ENCODE results near the gene WFIKKN1. TPM values are rescaled to one million over a fixed set of nuclear protein-coding genes. Genes with fewer than 3 reads are reported as not detected.

Gene WFIKKN1
- total RNA-seq, 1 donor from 2014 or later, result not detected

- DNase-seq, result no peak
Observed at GRCh38 chr16:625117-625976, 5.4 kb upstream of the WFIKKN1 start.

- no peak for DNase-seq
Observed at GRCh38 chr16:625977-626765, 4.6 kb upstream of the WFIKKN1 start.

- DNase-seq, result no peak
Observed at GRCh38 chr16:626787-627453, 3.9 kb upstream of the WFIKKN1 start.

- peak; percentile 49 for DNase-seq
Observed at GRCh38 chr16:627454-628239, 3.1 kb upstream of the WFIKKN1 start.

- no peak for DNase-seq
Observed at GRCh38 chr16:628321-629061, 2.3 kb upstream of the WFIKKN1 start.

GRCh38 chr16:629185-629832, 1.5 kb upstream of the WFIKKN1 start:
- DNase-seq, result peak; percentile 88

GRCh38 chr16:629833-630248, 944 bp upstream of the WFIKKN1 start:
- DNase-seq, result no peak

- DNase-seq, result no peak
Observed at GRCh38 chr16:630249-630814, 453 bp upstream of the WFIKKN1 start.

- no peak for DNase-seq
Observed at GRCh38 chr16:631808-632358, 1.1 kb downstream of the WFIKKN1 start.

- DNase-seq, result no peak
Observed at GRCh38 chr16:632486-633335, 1.9 kb downstream of the WFIKKN1 start.

- DNase-seq, result no peak
Observed at GRCh38 chr16:633336-634050, 2.7 kb downstream of the WFIKKN1 start.

GRCh38 chr16:634051-634670, 3.4 kb downstream of the WFIKKN1 start:
- DNase-seq, result no peak

- no peak for DNase-seq
Observed at GRCh38 chr16:634996-635395, 4.2 kb downstream of the WFIKKN1 start.

GRCh38 chr16:635573-636205, 4.9 kb downstream of the WFIKKN1 start:
- no peak for DNase-seq

- DNase-seq, result peak; percentile 98
Observed at GRCh38 chr16:636206-637080, 5.7 kb downstream of the WFIKKN1 start, which contains the start of gene METTL26. TSS of gene METTL26 (minus strand) at chr16:636305. CDS start at chr16:636290, 15 bp downstream.

Measured in tongue (tissue), 2 donors.